Measurements from ENCODE around the gene SULF2.

The SULF2 gene

DNA sequence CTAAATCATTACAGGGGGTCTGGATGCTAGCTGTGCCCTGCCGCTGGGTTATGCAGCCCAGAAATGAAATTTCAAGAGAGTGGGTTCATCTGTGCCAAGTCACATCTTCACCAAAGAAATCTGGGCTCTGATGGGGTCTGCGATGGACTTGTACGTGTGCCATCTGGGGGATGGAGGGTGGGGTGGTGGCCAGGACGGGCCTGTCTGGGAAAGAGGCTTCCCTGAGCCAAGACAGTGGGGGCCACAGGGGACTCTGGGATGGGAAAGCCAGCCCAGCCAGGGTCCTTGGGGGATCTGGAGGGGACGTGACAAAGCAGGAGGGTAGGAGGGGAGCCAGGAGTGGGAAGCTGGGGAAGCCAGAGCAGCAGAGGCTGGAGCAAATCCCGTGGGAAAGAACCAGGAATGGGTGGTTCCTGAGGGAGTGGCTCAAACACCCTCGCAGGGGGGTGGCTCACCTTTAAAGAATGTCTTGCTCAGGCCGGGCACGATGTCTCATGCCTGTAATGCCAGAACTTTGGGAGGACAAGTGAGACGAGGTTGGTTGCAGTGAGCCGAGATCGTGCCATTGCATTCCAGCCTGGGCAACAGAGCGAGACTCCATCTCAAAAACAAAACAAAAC is 36.3 kb upstream of the SULF2 start:
- Histone ChIP-seq H3K79me2 (no peaks in the 10 kb centered on the region), H3K27me3 (ENCODE audit: control insufficient read depth, insufficient read depth, low read length) (no peaks in the 10 kb centered on the region), H3K36me3 (ENCODE audit: control insufficient read depth, insufficient read depth, low read length) (no peaks in the 10 kb centered on the region), H2AFZ (no peak overlapping the region), H3K27ac (no peak overlapping the region), H3K9ac (no peak overlapping the region), H3K4me1 (no peaks in the 10 kb centered on the region), H3K4me2 (ENCODE audit: low read length) (no peak overlapping the region), H3K9me3 (ENCODE audit: control insufficient read depth, low read length) (no peaks in the 10 kb centered on the region), H3K4me3 (ENCODE audit: low read depth, low read length) (no peak overlapping the region)
- TF ChIP-seq, protein P1, sequence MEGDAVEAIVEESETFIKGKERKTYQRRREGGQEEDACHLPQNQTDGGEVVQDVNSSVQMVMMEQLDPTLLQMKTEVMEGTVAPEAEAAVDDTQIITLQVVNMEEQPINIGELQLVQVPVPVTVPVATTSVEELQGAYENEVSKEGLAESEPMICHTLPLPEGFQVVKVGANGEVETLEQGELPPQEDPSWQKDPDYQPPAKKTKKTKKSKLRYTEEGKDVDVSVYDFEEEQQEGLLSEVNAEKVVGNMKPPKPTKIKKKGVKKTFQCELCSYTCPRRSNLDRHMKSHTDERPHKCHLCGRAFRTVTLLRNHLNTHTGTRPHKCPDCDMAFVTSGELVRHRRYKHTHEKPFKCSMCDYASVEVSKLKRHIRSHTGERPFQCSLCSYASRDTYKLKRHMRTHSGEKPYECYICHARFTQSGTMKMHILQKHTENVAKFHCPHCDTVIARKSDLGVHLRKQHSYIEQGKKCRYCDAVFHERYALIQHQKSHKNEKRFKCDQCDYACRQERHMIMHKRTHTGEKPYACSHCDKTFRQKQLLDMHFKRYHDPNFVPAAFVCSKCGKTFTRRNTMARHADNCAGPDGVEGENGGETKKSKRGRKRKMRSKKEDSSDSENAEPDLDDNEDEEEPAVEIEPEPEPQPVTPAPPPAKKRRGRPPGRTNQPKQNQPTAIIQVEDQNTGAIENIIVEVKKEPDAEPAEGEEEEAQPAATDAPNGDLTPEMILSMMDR (IDR thresholded peaks at IDR 0.05): no peak

GRCh38 chr20:47818996-47819609 is 33.8 kb upstream of the SULF2 start:
- H3K9ac ChIP-seq: no peak overlapping the region
- H3K4me3 ChIP-seq (ENCODE audit: low read depth, low read length): no peak overlapping the region
- H3K27me3 ChIP-seq (ENCODE audit: control insufficient read depth, insufficient read depth, low read length): no peaks in the 10 kb centered on the region
- H3K27ac ChIP-seq: no peak overlapping the region
- H2AFZ ChIP-seq: no peak overlapping the region
- H3K4me1 ChIP-seq: no peaks in the 10 kb centered on the region
- TF ChIP-seq, protein P1 (IDR thresholded peaks at IDR 0.05): no peak
- H3K4me2 ChIP-seq (ENCODE audit: low read length): no peak overlapping the region
- no peaks in the 10 kb centered on the region for H3K9me3 ChIP-seq (ENCODE audit: control insufficient read depth, low read length)
- no peaks in the 10 kb centered on the region for H3K36me3 ChIP-seq (ENCODE audit: control insufficient read depth, insufficient read depth, low read length)
- no peaks in the 10 kb centered on the region for H3K79me2 ChIP-seq

DNA sequence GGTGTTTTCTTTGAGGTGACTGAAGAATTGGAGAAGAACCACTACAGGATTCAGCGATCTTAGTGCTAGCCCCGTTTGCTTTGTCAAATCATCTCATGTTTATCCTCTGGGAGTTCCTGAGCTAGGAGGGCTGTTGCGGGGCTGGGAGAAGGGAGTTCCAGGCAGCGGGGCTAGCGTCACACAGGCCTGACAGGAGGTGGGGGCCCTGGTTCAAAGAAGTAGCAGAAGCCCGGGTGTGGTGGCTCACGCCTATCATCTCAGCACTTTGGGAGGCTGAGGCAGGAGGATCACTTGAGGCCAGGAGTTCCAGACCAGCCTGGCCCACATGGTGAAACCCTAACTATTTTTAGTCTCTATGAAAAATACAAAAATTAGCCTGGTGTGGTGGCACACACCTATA is 33.2 kb upstream of the SULF2 start:
- no peaks in the 10 kb centered on the region for H3K79me2 ChIP-seq
- H3K9me3 ChIP-seq (ENCODE audit: control insufficient read depth, low read length): no peaks in the 10 kb centered on the region
- no peaks in the 10 kb centered on the region for H3K36me3 ChIP-seq (ENCODE audit: control insufficient read depth, insufficient read depth, low read length)
- H3K4me2 ChIP-seq (ENCODE audit: low read length): no peak overlapping the region
- no peak overlapping the region for H3K27ac ChIP-seq
- no peaks in the 10 kb centered on the region for H3K27me3 ChIP-seq (ENCODE audit: control insufficient read depth, insufficient read depth, low read length)
- H3K4me1 ChIP-seq: no peaks in the 10 kb centered on the region
- TF ChIP-seq, protein P1 (IDR thresholded peaks at IDR 0.05): no peak
- H3K9ac ChIP-seq: no peak overlapping the region
- H3K4me3 ChIP-seq (ENCODE audit: low read depth, low read length): no peak overlapping the region
- H2AFZ ChIP-seq: no peak overlapping the region

GRCh38 chr20:47818016-47818415 is 32.7 kb upstream of the SULF2 start:
- Histone ChIP-seq H3K36me3 (ENCODE audit: control insufficient read depth, insufficient read depth, low read length) (no peaks in the 10 kb centered on the region), H3K4me3 (ENCODE audit: low read depth, low read length) (no peak overlapping the region), H3K79me2 (no peaks in the 10 kb centered on the region), H2AFZ (no peak overlapping the region), H3K27ac (no peak overlapping the region), H3K4me1 (no peaks in the 10 kb centered on the region), H3K9me3 (ENCODE audit: control insufficient read depth, low read length) (no peaks in the 10 kb centered on the region), H3K9ac (no peak overlapping the region), H3K27me3 (ENCODE audit: control insufficient read depth, insufficient read depth, low read length) (no peaks in the 10 kb centered on the region), H3K4me2 (ENCODE audit: low read length) (no peak overlapping the region)
- TF ChIP-seq, protein P1 (IDR thresholded peaks at IDR 0.05): no peak

GRCh38 chr20:47817573-47817972 is 32.3 kb upstream of the SULF2 start:
- Histone ChIP-seq H3K36me3 (ENCODE audit: control insufficient read depth, insufficient read depth, low read length) (no peaks in the 10 kb centered on the region), H2AFZ (no peak overlapping the region), H3K79me2 (no peaks in the 10 kb centered on the region), H3K27ac (no peak overlapping the region), H3K4me3 (ENCODE audit: low read depth, low read length) (no peak overlapping the region), H3K9me3 (ENCODE audit: control insufficient read depth, low read length) (peaks cover 2% of the 10 kb centered on the region), H3K4me2 (ENCODE audit: low read length) (no peak overlapping the region), H3K4me1 (no peaks in the 10 kb centered on the region), H3K27me3 (ENCODE audit: control insufficient read depth, insufficient read depth, low read length) (no peaks in the 10 kb centered on the region), H3K9ac (no peak overlapping the region)
- TF ChIP-seq, protein P1 (IDR thresholded peaks at IDR 0.05): no peak

Measured in parathyroid adenoma (tissue), 2 donors.